DND-41 (cell line): ENCODE results near the gene PACRG.

Source experiments
- ATAC-seq: fragments of 200-7000 bp; cut with Tn5 transposase; 3 replicates; pipeline ENCODE4 v1.9.1; 2021; ENCODE audit warnings: low read depth; ENCODE audit not compliant: insufficient read depth
- DNase-seq: peaks from one replicate; pipeline ENCODE4 v3.0.0-alpha.2; 2020
- H2AFZ ChIP-seq: 2 replicates; pipeline ENCODE4 v1.6.0; 2012; ENCODE audit warnings: low read depth, low read length
- H3K27ac ChIP-seq: 2 replicates; pipeline ENCODE4 v1.5.1; 2012; ENCODE audit warnings: low read length, inconsistent platforms
- H3K27me3 ChIP-seq: fragments of 200-600 bp; sonication (generic); 2 replicates; pipeline ENCODE4 v1.6.0; 2012; ENCODE audit warnings: low read length, mild to moderate bottlenecking, inconsistent platforms; ENCODE audit not compliant: insufficient read depth, poor library complexity
- H3K36me3 ChIP-seq: 2 replicates; pipeline ENCODE4 v1.5.1; 2012; ENCODE audit warnings: low read length, inconsistent platforms; ENCODE audit not compliant: insufficient read depth
- H3K4me1 ChIP-seq: 2 replicates; pipeline ENCODE4 v1.5.1; 2012; ENCODE audit warnings: mild to moderate bottlenecking, low read length; ENCODE audit not compliant: insufficient read depth
- H3K4me2 ChIP-seq: 2 replicates; pipeline ENCODE4 v1.6.0; 2012; ENCODE audit warnings: mild to moderate bottlenecking, moderate library complexity, low read length, inconsistent platforms; ENCODE audit not compliant: insufficient read depth
- H3K4me3 ChIP-seq, 2 experiments: fragments of 200-600 bp in 1 of 2; shearing (Covaris generic) in 1 of 2; 2 replicates each; pipeline ENCODE4 v1.5.1; 2012 to 2016; ENCODE audit warnings: inconsistent platforms in 2 of 2, low read length in 2 of 2, mild to moderate bottlenecking in 2 of 2, low read depth in 1 of 2, moderate library complexity in 1 of 2
- H3K79me2 ChIP-seq: 2 replicates; pipeline ENCODE4 v1.6.0; 2012; ENCODE audit warnings: low read length, inconsistent platforms; ENCODE audit not compliant: insufficient read depth
- H3K9ac ChIP-seq: 2 replicates; pipeline ENCODE4 v1.6.0; 2012; ENCODE audit warnings: low read depth, mild to moderate bottlenecking, inconsistent platforms, low read length, moderate library complexity
- H3K9me3 ChIP-seq: 2 replicates; pipeline ENCODE4 v1.5.1; 2012; ENCODE audit warnings: low read length, moderate library complexity, mild to moderate bottlenecking, inconsistent platforms; ENCODE audit not compliant: insufficient read depth, severe bottlenecking
- H4K20me1 ChIP-seq: 2 replicates; pipeline ENCODE4 v1.6.0; 2012; ENCODE audit warnings: low read length; ENCODE audit not compliant: insufficient read depth
- EZH2 ChIP-seq: IDR thresholded peaks from 3 replicates; pipeline ENCODE4 v1.6.1; 2012; ENCODE audit warnings: borderline replicate concordance, low read depth, mild to moderate bottlenecking, moderate library complexity, low read length, inconsistent platforms; ENCODE audit not compliant: severe bottlenecking
- TF ChIP-seq, protein P1 (sequence below): IDR thresholded peaks from 2 replicates; pipeline ENCODE4 v1.5.1; 2012; ENCODE audit warnings: borderline replicate concordance, low read length, moderate library complexity, mild to moderate bottlenecking; ENCODE audit not compliant: poor library complexity, severe bottlenecking; ENCODE audit errors: extremely low read depth

Gene PACRG

DNA sequence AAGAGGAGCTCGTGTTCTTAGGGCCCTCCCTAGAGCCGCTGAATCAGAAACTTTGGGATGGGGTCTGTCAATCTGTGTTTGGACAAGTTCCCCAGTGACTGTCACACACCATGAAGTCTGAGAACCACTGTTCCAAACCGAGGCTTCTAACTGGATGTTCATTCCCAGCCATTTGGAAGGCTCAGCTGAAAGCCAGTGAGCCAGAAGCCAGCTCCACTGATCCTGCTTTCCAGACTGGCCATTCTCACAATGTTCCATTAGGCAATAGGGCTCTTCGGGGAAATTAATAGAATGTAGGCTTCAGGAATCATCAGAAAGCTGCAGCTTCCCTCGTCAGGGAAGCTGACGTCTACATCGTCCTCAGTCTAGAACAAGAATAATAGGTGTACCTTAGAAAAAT is 595.9 kb downstream of the PACRG start:
- ATAC-seq (no peak), DNase-seq (no peak)
- Histone ChIP-seq H3K79me2 (no peaks in the 10 kb centered on the region), H3K9me3 (peaks cover 2% of the 10 kb centered on the region), H4K20me1 (no peaks in the 10 kb centered on the region), H3K4me3 (no peak overlapping the region), H2AFZ (no peak overlapping the region), H3K27me3 (no peaks in the 10 kb centered on the region), H3K4me2 (no peak overlapping the region), H3K9ac (no peak overlapping the region), H3K27ac (no peak overlapping the region), H3K4me1 (no peaks in the 10 kb centered on the region), H3K36me3 (no peaks in the 10 kb centered on the region)
- no peak for TF ChIP-seq EZH2
- TF ChIP-seq, protein P1, sequence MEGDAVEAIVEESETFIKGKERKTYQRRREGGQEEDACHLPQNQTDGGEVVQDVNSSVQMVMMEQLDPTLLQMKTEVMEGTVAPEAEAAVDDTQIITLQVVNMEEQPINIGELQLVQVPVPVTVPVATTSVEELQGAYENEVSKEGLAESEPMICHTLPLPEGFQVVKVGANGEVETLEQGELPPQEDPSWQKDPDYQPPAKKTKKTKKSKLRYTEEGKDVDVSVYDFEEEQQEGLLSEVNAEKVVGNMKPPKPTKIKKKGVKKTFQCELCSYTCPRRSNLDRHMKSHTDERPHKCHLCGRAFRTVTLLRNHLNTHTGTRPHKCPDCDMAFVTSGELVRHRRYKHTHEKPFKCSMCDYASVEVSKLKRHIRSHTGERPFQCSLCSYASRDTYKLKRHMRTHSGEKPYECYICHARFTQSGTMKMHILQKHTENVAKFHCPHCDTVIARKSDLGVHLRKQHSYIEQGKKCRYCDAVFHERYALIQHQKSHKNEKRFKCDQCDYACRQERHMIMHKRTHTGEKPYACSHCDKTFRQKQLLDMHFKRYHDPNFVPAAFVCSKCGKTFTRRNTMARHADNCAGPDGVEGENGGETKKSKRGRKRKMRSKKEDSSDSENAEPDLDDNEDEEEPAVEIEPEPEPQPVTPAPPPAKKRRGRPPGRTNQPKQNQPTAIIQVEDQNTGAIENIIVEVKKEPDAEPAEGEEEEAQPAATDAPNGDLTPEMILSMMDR, result no peak

DNA sequence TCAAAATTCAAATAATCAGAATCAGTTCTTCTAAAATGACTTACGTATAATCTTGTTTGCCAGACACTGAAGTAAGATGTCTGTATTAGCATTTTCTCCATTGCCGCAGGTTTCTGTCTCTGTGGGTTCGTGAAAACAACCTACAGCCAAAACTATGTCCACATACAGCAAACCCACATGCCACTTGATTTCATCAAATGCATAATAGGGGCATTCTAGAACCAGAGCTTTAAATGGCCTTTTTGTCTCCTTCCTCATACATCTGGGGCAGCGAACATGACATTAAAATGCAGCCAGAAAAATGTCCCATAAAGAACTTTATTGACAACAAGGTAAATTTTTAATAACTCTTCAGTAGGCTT is 596.5 kb downstream of the PACRG start:
- Histone ChIP-seq H3K9ac (no peak overlapping the region), H4K20me1 (no peaks in the 10 kb centered on the region), H3K27ac (no peak overlapping the region), H3K36me3 (no peaks in the 10 kb centered on the region), H3K4me2 (no peak overlapping the region), H3K4me1 (no peaks in the 10 kb centered on the region), H3K79me2 (no peaks in the 10 kb centered on the region), H3K4me3 (no peak overlapping the region), H3K9me3 (peaks cover 2% of the 10 kb centered on the region), H2AFZ (no peak overlapping the region), H3K27me3 (no peaks in the 10 kb centered on the region)
- no peak for ATAC-seq
- TF ChIP-seq EZH2, result no peak
- TF ChIP-seq, protein P1, result no peak
- DNase-seq, result no peak

DNA sequence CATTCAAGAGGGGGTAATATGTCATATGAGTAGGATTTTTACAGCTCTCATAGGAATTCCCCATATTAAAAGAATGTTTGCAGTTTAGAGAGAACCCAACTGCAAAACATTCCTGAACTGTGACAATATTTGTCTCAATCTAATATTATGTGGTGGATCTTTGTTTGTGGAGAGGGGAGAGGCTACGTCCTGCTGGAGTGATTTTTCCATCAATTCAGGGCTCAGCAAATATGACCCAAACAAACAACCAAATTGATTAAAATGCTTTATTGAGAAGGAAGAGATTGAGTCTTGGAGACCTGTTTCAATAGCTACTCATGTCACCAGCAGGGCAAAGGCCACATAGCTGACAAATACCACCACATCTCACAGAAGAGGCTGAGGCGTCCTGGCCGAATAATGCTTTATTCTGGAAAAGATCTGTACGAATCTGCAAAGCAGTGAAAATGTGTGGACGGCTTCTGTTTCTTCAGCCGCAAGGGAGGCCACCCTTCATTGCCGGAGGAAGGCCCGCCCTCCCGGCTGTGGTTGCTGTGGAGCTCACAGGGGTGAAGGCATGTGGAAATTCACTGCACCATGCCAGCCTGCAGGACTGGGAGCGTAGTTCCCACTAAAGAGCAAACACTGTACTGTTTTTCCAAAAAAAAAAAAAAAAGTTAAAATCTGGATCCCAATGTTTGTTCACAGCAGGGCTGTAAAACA is 597.1 kb downstream of the PACRG start:
- no peak overlapping the region for H3K4me2 ChIP-seq
- peaks cover 2% of the 10 kb centered on the region for H3K9me3 ChIP-seq
- no peaks in the 10 kb centered on the region for H3K4me1 ChIP-seq
- no peak for TF ChIP-seq EZH2
- TF ChIP-seq, protein P1, result no peak
- no peaks in the 10 kb centered on the region for H3K36me3 ChIP-seq
- H2AFZ ChIP-seq, result no peak overlapping the region
- no peaks in the 10 kb centered on the region for H3K27me3 ChIP-seq
- H4K20me1 ChIP-seq, result no peaks in the 10 kb centered on the region
- DNase-seq (no peak), ATAC-seq (no peak)
- no peak overlapping the region for H3K4me3 ChIP-seq
- H3K9ac ChIP-seq, result no peak overlapping the region
- H3K27ac ChIP-seq, result no peak overlapping the region
- H3K79me2 ChIP-seq, result no peaks in the 10 kb centered on the region
